ENCODE data around the gene DPP3.
"Not testable (repeated sequence)": the region's sequence is repeated elsewhere in the genome, so short reads cannot be mapped to it uniquely, and the experiment has no call there.

The DPP3 gene

GRCh38 chr11:66532784-66533183 lies 52.5 kb downstream of the DPP3 start:
- DNase-seq (ENCODE audit: low spot score), result no peak

- no peak for DNase-seq (ENCODE audit: low spot score)
Measured at GRCh38 chr11:66539170-66539869, 59.1 kb downstream of the DPP3 start.

- DNase-seq (ENCODE audit: low spot score), result no peak
Measured at GRCh38 chr11:66539870-66540213, 59.6 kb downstream of the DPP3 start.

GRCh38 chr11:66540598-66540997 lies 60.4 kb downstream of the DPP3 start:
- not testable (repeated sequence) for DNase-seq (ENCODE audit: low spot score)

GRCh38 chr11:66541892-66542291 lies 61.7 kb downstream of the DPP3 start:
- DNase-seq (ENCODE audit: low spot score), result no peak

GRCh38 chr11:66542362-66542761 lies 62.1 kb downstream of the DPP3 start:
- no peak for DNase-seq (ENCODE audit: low spot score)

- peak; percentile 34 for DNase-seq (ENCODE audit: low spot score)
Measured at GRCh38 chr11:66543263-66544107, 63.3 kb downstream of the DPP3 start.

GRCh38 chr11:66544952-66545351 lies 64.7 kb downstream of the DPP3 start:
- DNase-seq (ENCODE audit: low spot score), result not testable (repeated sequence)

- peak; percentile 98 for DNase-seq (ENCODE audit: low spot score)
Measured at GRCh38 chr11:66545701-66546367, 65.6 kb downstream of the DPP3 start, which contains the start of gene ZDHHC24. TSS of gene ZDHHC24 (minus strand) at chr11:66546048. CDS start at chr11:66546003, 45 bp downstream.

GRCh38 chr11:66546368-66546965 lies 66.2 kb downstream of the DPP3 start, which contains the start of gene ACTN3:
TSS of gene ACTN3 (plus strand) at chr11:66546903. CDS start at chr11:66546938, 35 bp downstream.
- no peak for DNase-seq (ENCODE audit: low spot score)

- no peak for DNase-seq (ENCODE audit: low spot score)
Measured at GRCh38 chr11:66546966-66547661, 66.9 kb downstream of the DPP3 start.

GRCh38 chr11:66547662-66548009 lies 67.4 kb downstream of the DPP3 start:
- DNase-seq (ENCODE audit: low spot score), result no peak

- DNase-seq (ENCODE audit: low spot score), result no peak
Measured at GRCh38 chr11:66548041-66548440, 67.8 kb downstream of the DPP3 start.

- DNase-seq (ENCODE audit: low spot score), result no peak
Measured at GRCh38 chr11:66548774-66549630, 68.8 kb downstream of the DPP3 start.

GRCh38 chr11:66549696-66550095 lies 69.5 kb downstream of the DPP3 start:
- DNase-seq (ENCODE audit: low spot score), result no peak

GRCh38 chr11:66550887-66551286 lies 70.7 kb downstream of the DPP3 start:
- no peak for DNase-seq (ENCODE audit: low spot score)

GRCh38 chr11:66554602-66555001 lies 74.4 kb downstream of the DPP3 start:
- no peak for DNase-seq (ENCODE audit: low spot score)

- no peak for DNase-seq (ENCODE audit: low spot score)
Measured at GRCh38 chr11:66555416-66555815, 75.2 kb downstream of the DPP3 start.

- DNase-seq (ENCODE audit: low spot score), result no peak
Measured at GRCh38 chr11:66556086-66556485, 75.9 kb downstream of the DPP3 start.

- DNase-seq (ENCODE audit: low spot score), result no peak
Measured at GRCh38 chr11:66557733-66558326, 77.6 kb downstream of the DPP3 start.
